SH-SY5Y (cell line): ENCODE measurements around the gene IRF3.

Experiments used
- GATA2 ChIP-seq: IDR thresholded peaks from 2 replicates; pipeline ENCODE4 v1.6.1; 2011; ENCODE audit warnings: mild to moderate bottlenecking, low read depth, low read length
- GATA3 ChIP-seq: IDR thresholded peaks from 2 replicates; pipeline ENCODE4 v1.6.1; 2011; ENCODE audit warnings: low read depth, mild to moderate bottlenecking, low read length, moderate library complexity

DNA sequence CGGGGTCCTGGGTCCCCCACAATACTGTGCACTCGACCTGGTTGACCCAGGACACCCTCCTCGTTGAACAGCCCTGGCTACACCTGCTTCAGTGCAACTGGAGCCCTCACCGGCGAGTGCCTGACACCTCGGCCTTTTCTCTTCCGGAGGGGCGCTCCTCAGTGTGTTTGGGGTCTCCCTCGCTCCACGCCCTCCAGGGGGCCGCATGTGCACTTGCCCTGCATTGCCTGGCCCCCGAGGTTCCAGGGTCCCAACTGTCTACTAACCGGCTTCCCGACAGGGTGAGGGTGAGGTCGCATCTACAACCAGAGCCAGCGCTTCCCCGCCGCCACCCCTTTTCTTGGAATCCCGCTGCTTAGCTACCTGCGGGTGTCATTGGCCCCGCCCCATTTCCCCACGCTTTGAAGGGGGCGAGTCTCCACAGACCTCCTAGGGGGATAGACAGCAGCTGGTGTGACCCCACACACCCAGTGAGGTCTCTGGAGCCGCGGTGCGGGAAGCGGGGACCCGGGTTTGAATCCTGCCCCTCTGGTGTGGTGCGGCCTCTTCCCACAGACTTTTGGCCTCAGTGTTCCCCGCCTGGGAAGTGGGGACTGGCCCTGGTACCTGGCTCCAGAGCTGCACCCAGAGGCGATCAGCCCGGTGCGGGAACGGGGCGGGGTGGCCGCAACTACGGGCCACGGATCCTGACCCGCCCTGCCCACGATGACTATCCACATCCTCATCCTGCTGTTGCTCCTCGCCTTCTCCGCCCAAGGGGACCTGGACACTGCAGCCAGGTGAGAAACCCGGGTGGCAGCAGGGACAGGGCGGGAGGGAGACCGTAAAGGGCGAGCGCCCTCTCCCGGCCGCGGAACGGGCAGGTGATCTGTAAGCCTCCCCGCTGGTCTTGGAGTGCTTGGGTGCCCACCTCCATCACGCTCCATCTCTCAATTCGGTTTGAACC lies 23.7 kb upstream of the IRF3 start, which contains the start of gene ADM5:
- TF ChIP-seq GATA2 (no peak), GATA3 (no peak)
